Stomach (tissue), 4 donors: ENCODE measurements around the gene ZNF74.

Experiments used
- CTCF ChIP-seq, 7 experiments: fragments of 450-650 bp in 4 of 7; fragments of 200-600 bp in 3 of 7; sonication (generic) in 3 of 7; IDR thresholded peaks; one replicate each; pipeline ENCODE4 v1.5.1; 2016 to 2019; ENCODE audit warnings: antibody characterized with exemption in 7 of 7, control low read depth in 2 of 7, mild to moderate bottlenecking in 1 of 7
- POLR2A ChIP-seq, 4 donors: fragments of 450-650 bp; IDR thresholded peaks; one replicate each; pipeline ENCODE4 v1.6.1; 2016; ENCODE audit warnings: antibody characterized with exemption in 4 of 4, control low read depth in 2 of 4, mild to moderate bottlenecking in 1 of 4, moderate library complexity in 1 of 4

- TF ChIP-seq CTCF (IDR thresholded peaks at IDR 0.05) (no peak), POLR2A (IDR thresholded peaks at IDR 0.05) (no peak)
These were observed 26.3 kb downstream of the ZNF74 start for GRCh38 chr22:20420157-20420842.
